Measurements from ENCODE around the gene NOC4L. TPM values are rescaled to one million over a fixed set of nuclear protein-coding genes. Genes with fewer than 3 reads are reported as not detected.

Gene NOC4L
- total RNA-seq, 3 donors from 2014 or later (not counting 1 experiment from before 2014, with no cell fraction given) = 21.0 to 30.2 (median 21.7) TPM

DNA sequence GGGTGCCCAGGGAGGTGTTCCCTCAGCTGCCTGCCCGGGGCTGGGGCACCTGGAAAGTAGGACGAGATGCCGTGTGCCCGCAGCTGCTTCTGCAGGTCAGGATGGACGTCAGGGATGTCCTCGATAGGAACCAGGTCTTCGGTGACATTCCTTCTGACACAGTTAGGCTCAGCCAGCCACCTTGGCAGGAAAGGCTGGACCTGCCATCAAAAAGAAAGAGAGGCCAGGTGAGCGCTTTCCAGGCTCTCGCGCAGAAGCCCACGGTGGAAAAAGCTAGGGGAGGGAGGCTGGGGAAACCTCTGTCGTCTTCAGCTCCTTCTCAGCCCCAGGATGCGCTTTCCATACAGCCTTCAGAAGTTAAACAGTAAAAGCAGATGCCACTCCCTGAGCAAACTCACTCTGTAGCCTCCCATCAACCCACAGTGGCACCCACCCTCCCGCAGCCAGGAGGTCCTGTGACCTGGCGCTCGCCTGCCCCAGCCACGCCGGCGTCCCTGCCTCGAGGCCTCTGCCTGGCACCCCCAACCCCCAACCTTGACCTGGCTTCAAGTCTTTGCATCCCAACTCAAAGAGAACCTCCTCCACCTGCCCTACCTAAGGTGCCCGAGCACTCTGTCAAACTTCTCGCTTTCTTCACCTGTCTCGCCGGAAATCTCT lies 1.4 kb upstream of the NOC4L start:
- intact Hi-C loops (cut with micrococcal nuclease) = no loop called here
- no peak overlapping the region for H3K27ac ChIP-seq (ENCODE audit: low read length)

DNA sequence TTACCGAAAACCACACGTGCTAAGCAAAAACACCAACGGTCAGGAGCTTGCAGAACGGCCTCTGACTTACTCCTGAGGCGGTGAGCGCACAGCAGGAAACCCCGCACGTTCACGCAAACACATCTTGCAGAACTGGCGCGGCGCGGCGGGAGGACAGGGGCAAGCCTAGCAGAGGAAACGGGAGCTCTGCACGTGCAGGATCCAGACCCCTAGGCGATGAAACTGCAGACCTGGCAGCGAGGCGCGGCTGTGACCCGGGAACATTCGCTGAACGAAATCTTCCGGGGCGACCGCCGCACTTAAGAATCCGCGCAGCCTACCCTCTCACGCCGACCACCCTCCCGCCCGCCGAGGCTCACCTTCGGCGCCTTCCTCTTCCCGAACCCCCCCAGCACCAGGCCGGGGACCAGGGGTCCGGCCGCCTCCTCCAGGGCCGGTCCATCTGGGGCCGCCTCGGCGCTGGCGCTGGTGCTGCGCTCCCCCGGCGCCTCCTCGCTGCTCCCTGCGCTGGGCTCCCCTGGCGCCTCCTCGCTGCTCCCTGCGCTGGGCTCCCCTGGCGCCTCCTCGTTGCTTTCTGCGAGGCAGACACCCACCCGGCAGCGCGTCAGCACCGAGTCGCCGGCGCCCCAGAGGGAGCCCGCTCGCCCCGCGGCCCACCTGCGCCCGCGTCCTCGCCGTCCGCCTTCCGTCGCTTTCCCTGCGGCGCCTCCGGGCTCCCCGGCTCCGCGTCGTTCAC lies 753 bp upstream of the NOC4L start:
- DNase-seq (peak in 1 of 2 donors; percentile 58), ATAC-seq (peak; percentile 45 to 48 (median 45))
- Mint-ChIP-seq H3K27ac (peak overlapping the region; percentile 91 to 96), H3K27me3 (ENCODE audit: low read depth in 2 of 2) (no peaks in the 10 kb centered on the region), H3K4me1 (peaks cover 11 to 24% of the 10 kb centered on the region in 2 donors), H3K36me3 (no peaks in the 10 kb centered on the region), H3K4me3 (peak overlapping the region; percentile 76), H3K9me3 (no peaks in the 10 kb centered on the region)
- H3K36me3 ChIP-seq (ENCODE audit: control insufficient read depth, insufficient read depth, low read length) = peaks cover 40% of the 10 kb centered on the region
- peak overlapping the region; percentile 12 for H3K4me3 ChIP-seq (ENCODE audit: low read length)
- no peaks in the 10 kb centered on the region for H3K27me3 ChIP-seq (ENCODE audit: control insufficient read depth, insufficient read depth, low read length)
- H3K27ac ChIP-seq (ENCODE audit: low read length) = no peak overlapping the region
- intact Hi-C loops (cut with micrococcal nuclease) = no loop called here
- H3K4me1 ChIP-seq (ENCODE audit: control insufficient read depth, insufficient read depth, low read length) = peaks cover 27% of the 10 kb centered on the region
- 1% methylated on average over 82 of the region's 82 CpGs for WGBS (ENCODE audit: insufficient coverage)
- H3K9me3 ChIP-seq (ENCODE audit: control insufficient read depth, insufficient read depth, low read length) = no peaks in the 10 kb centered on the region
- no peak for TF ChIP-seq CTCF (IDR thresholded peaks at IDR 0.05)

More for the DNA sequence above, 1.4 kb upstream of the NOC4L start:
- no peaks in the 10 kb centered on the region for H3K36me3 Mint-ChIP-seq
- H3K36me3 ChIP-seq (ENCODE audit: control insufficient read depth, insufficient read depth, low read length) = peaks cover 36% of the 10 kb centered on the region
- H3K27me3 ChIP-seq (ENCODE audit: control insufficient read depth, insufficient read depth, low read length) = no peaks in the 10 kb centered on the region
- 82% methylated on average over 24 of the region's 24 CpGs for WGBS (ENCODE audit: insufficient coverage)
- TF ChIP-seq CTCF (IDR thresholded peaks at IDR 0.05) = no peak
- DNase-seq = no peak
- peak overlapping the region; percentile 76 for H3K4me3 Mint-ChIP-seq
- H3K27me3 Mint-ChIP-seq (ENCODE audit: low read depth in 2 of 2) = no peaks in the 10 kb centered on the region
- H3K27ac Mint-ChIP-seq = peak overlapping the region; percentile 52 to 67
- H3K9me3 Mint-ChIP-seq = no peaks in the 10 kb centered on the region
- peaks cover 11 to 24% of the 10 kb centered on the region in 2 donors for H3K4me1 Mint-ChIP-seq
- peak overlapping the region; percentile 12 for H3K4me3 ChIP-seq (ENCODE audit: low read length)
- no peaks in the 10 kb centered on the region for H3K9me3 ChIP-seq (ENCODE audit: control insufficient read depth, insufficient read depth, low read length)
- peaks cover 27% of the 10 kb centered on the region for H3K4me1 ChIP-seq (ENCODE audit: control insufficient read depth, insufficient read depth, low read length)
- ATAC-seq = no peak

DNA sequence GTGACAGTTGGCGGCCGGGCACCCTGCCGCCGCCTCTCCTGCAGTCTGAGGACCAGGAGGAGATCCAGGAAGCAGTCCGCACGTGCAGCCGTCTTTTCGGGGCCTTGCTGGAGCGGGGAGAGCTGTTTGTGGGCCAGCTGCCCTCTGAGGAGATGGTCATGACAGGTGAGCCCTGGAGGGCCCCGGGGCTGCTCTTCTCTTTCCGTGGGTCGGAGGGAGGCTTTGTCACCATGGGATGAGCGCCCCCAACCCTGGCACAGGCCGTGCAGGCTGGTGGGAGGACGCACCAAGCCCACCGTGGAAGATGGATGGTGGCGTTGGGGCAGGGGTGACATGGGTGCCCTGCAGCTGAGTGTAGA lies 532 bp downstream of the NOC4L start:
- Mint-ChIP-seq H3K36me3 (no peaks in the 10 kb centered on the region), H3K27ac (peak overlapping the region; percentile 91 to 96), H3K4me3 (peak overlapping the region; percentile 98), H3K27me3 (ENCODE audit: low read depth in 2 of 2) (no peaks in the 10 kb centered on the region), H3K4me1 (peaks cover 11 to 24% of the 10 kb centered on the region in 2 donors), H3K9me3 (no peaks in the 10 kb centered on the region)
- DNase-seq = no peak
- H3K27me3 ChIP-seq (ENCODE audit: control insufficient read depth, insufficient read depth, low read length) = no peaks in the 10 kb centered on the region
- peaks cover 27% of the 10 kb centered on the region for H3K4me1 ChIP-seq (ENCODE audit: control insufficient read depth, insufficient read depth, low read length)
- 4% methylated on average over 17 of the region's 17 CpGs for WGBS (ENCODE audit: insufficient coverage)
- peak overlapping the region; percentile 72 for H3K4me3 ChIP-seq (ENCODE audit: low read length)
- H3K36me3 ChIP-seq (ENCODE audit: control insufficient read depth, insufficient read depth, low read length) = peaks cover 30% of the 10 kb centered on the region
- H3K9me3 ChIP-seq (ENCODE audit: control insufficient read depth, insufficient read depth, low read length) = no peaks in the 10 kb centered on the region
- H3K27ac ChIP-seq (ENCODE audit: low read length) = peak overlapping the region; percentile 75
- TF ChIP-seq CTCF (IDR thresholded peaks at IDR 0.05) = no peak
- intact Hi-C loops (cut with micrococcal nuclease) = no loop called here
- peak in 2 of 3 donors; percentile 8 to 11 for ATAC-seq
